Trophoblast cell (in vitro differentiated cells and primary cell): ENCODE data around the gene SAV1.
"Not testable (repeated sequence)": the region's sequence is repeated elsewhere in the genome, so short reads cannot be mapped to it uniquely, and the experiment has no call there.

Experiments used
- DNase-seq, 2 donors: peaks; one replicate each; pipeline ENCODE4 v3.0.0-alpha.2; 2016
- H2AFZ ChIP-seq: 2 replicates; pipeline ENCODE4 v1.6.1; 2013; ENCODE audit warnings: low read length, moderate library complexity, mild to moderate bottlenecking; ENCODE audit not compliant: insufficient read depth, poor library complexity
- H2AK5ac ChIP-seq: 2 replicates; pipeline ENCODE4 v1.6.1; 2013; ENCODE audit warnings: mild to moderate bottlenecking, low read length
- H2BK120ac ChIP-seq: 2 replicates; pipeline ENCODE4 v1.6.1; 2013; ENCODE audit warnings: low read length, mild to moderate bottlenecking, moderate library complexity; ENCODE audit not compliant: insufficient read depth, poor library complexity
- H2BK12ac ChIP-seq: 2 replicates; pipeline ENCODE4 v1.6.1; 2013; ENCODE audit warnings: mild to moderate bottlenecking, low read length, moderate library complexity
- H2BK5ac ChIP-seq: 2 replicates; pipeline ENCODE4 v1.6.1; 2013; ENCODE audit warnings: low read length, low read depth, moderate library complexity, mild to moderate bottlenecking; ENCODE audit not compliant: poor library complexity
- H3K14ac ChIP-seq: 2 replicates; pipeline ENCODE4 v1.6.1; 2013; ENCODE audit warnings: mild to moderate bottlenecking, low read length
- H3K18ac ChIP-seq: 2 replicates; pipeline ENCODE4 v1.6.1; 2013; ENCODE audit warnings: mild to moderate bottlenecking, low read length
- H3K23ac ChIP-seq: 2 replicates; pipeline ENCODE4 v1.6.1; 2013; ENCODE audit warnings: low read length
- H3K27ac ChIP-seq: 2 replicates; pipeline ENCODE4 v1.5.1; 2013; ENCODE audit warnings: low read depth, mild to moderate bottlenecking, inconsistent platforms, low read length, moderate library complexity
- H3K27me3 ChIP-seq: 2 replicates; pipeline ENCODE4 v1.6.1; 2013; ENCODE audit warnings: inconsistent platforms, mild to moderate bottlenecking, low read length, moderate library complexity; ENCODE audit not compliant: insufficient read depth
- H3K36me3 ChIP-seq, 2 experiments: 1 replicate in 1 of 2; 2 replicates in 1 of 2; pipeline ENCODE4 v1.6.1; 2013; ENCODE audit warnings: low read length in 2 of 2, mild to moderate bottlenecking in 2 of 2, moderate library complexity in 1 of 2; ENCODE audit not compliant: insufficient read depth in 2 of 2, control insufficient read depth in 1 of 2
- H3K4ac ChIP-seq: 2 replicates; pipeline ENCODE4 v1.6.1; 2013; ENCODE audit warnings: low read depth, mild to moderate bottlenecking, low read length, moderate library complexity
- H3K4me1 ChIP-seq, 2 experiments: 1 replicate in 1 of 2; 2 replicates in 1 of 2; pipeline ENCODE4 v1.6.1; 2013; ENCODE audit warnings: low read length in 2 of 2, mild to moderate bottlenecking in 2 of 2, moderate library complexity in 1 of 2; ENCODE audit not compliant: insufficient read depth in 2 of 2, control insufficient read depth in 1 of 2
- H3K4me2 ChIP-seq: 2 replicates; pipeline ENCODE4 v1.6.1; 2013; ENCODE audit warnings: inconsistent platforms, mild to moderate bottlenecking, low read length, moderate library complexity
- H3K4me3 ChIP-seq: 2 replicates; pipeline ENCODE4 v1.5.1; 2013; ENCODE audit warnings: mild to moderate bottlenecking, low read depth, low read length, inconsistent platforms
- H3K79me1 ChIP-seq: one replicate; pipeline ENCODE4 v1.6.1; 2013; ENCODE audit warnings: low read length
- H3K79me2 ChIP-seq: 2 replicates; pipeline ENCODE4 v1.6.1; 2013; ENCODE audit warnings: low read length, mild to moderate bottlenecking; ENCODE audit not compliant: control insufficient read depth, insufficient read depth, poor library complexity
- H3K9ac ChIP-seq: 2 replicates; pipeline ENCODE4 v1.6.1; 2013; ENCODE audit warnings: mild to moderate bottlenecking, low read length
- H3K9me3 ChIP-seq: 2 replicates; pipeline ENCODE4 v1.6.1; 2013; ENCODE audit warnings: low read depth, mild to moderate bottlenecking, control low read depth, inconsistent platforms, low read length; ENCODE audit not compliant: insufficient read depth
- H4K12ac ChIP-seq: 2 replicates; pipeline ENCODE4 v1.6.1; 2013; ENCODE audit warnings: low read depth, mild to moderate bottlenecking, low read length, moderate library complexity
- H4K8ac ChIP-seq: 2 replicates; pipeline ENCODE4 v1.6.1; 2013; ENCODE audit warnings: low read depth, mild to moderate bottlenecking, low read length, moderate library complexity
- H4K91ac ChIP-seq: one replicate; pipeline ENCODE4 v1.6.1; 2013; ENCODE audit warnings: low read depth, mild to moderate bottlenecking, low read length, moderate library complexity
- WGBS: extraction: QIAGEN DNeasy Blood & Tissue Kit; methylation state at CpG from one replicate; pipeline ENCODE4 v1.1.7; 2013; ENCODE audit warnings: missing lambda C conversion rate; ENCODE audit not compliant: insufficient read length, insufficient coverage; ENCODE audit errors: extremely low coverage; 5-methylcytosine and 5-hydroxymethylcytosine counted together

Gene SAV1

DNA sequence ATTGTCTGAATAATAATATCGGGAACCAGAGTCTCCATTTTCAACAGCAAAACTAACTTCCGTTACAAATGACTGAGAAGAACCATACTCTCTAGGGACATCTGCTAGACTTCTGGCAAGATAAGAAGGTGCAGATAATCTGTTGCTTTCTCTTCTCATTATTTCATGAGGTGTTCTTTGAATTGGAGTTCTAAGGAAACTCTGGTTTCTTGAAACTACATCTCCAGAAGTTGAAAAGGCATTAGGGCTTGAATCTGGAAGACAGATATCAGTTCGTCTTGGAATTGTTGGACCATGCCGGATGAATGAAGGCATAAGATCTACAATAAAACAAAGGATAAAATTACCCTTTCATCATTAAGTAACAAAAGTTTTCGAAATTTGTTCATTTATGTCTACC is 2.8 kb downstream of the SAV1 start:
- not testable (repeated sequence) for H2BK12ac ChIP-seq, H2AFZ ChIP-seq, H2AK5ac ChIP-seq, H3K27ac ChIP-seq, H3K79me2 ChIP-seq, H3K23ac ChIP-seq, H3K18ac ChIP-seq, H3K36me3 ChIP-seq, H3K4me2 ChIP-seq, H2BK5ac ChIP-seq, H3K27me3 ChIP-seq, H3K4ac ChIP-seq, H2BK120ac ChIP-seq, H3K4me1 ChIP-seq, H3K9ac ChIP-seq, H3K4me3 ChIP-seq, H4K8ac ChIP-seq, H4K91ac ChIP-seq, H3K9me3 ChIP-seq, H4K12ac ChIP-seq, DNase-seq, H3K79me1 ChIP-seq, H3K14ac ChIP-seq
- WGBS: no CpG with 5 or more reads among the region's 5 CpGs

- not testable (repeated sequence) for H2BK5ac ChIP-seq, H3K4me2 ChIP-seq, H4K12ac ChIP-seq, DNase-seq, H4K91ac ChIP-seq, H3K79me2 ChIP-seq, H4K8ac ChIP-seq, H3K4me1 ChIP-seq, H2AFZ ChIP-seq, H2AK5ac ChIP-seq, H3K36me3 ChIP-seq, H2BK120ac ChIP-seq, H3K23ac ChIP-seq, H3K18ac ChIP-seq, H3K27ac ChIP-seq, H3K9ac ChIP-seq, H2BK12ac ChIP-seq, H3K27me3 ChIP-seq, H3K4me3 ChIP-seq, H3K9me3 ChIP-seq, H3K14ac ChIP-seq
- no CpG with 5 or more reads among the region's 2 CpGs for WGBS
- Histone ChIP-seq H3K79me1 (peaks cover 11% of the 10 kb centered on the region), H3K4ac (peak overlapping the region; percentile 55)
These were observed 3.5 kb downstream of the SAV1 start for GRCh38 chr14:50664579-50664978.

- no peak overlapping the region for H3K4ac ChIP-seq
These were observed 8.7 kb downstream of the SAV1 start for GRCh38 chr14:50659327-50659974.

DNA sequence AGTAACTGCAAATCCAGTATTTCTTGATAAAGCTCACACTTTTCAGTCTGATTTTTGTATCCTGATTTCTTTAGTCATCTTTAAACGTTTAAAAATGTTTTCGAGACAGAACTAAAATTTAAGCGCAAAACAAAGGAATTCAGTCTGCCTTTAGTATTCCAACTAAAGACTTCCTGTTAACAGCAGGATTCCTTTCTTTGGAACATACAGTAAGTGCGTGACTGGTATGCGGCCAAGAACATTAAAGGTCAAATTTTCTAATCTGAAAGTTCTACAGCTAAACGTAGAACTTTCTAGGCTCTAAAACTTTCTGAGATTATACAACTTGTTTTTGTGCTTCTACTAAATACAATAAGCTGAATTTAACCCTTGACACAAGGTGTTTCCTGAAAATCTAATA is 9.9 kb downstream of the SAV1 start:
- no peak overlapping the region for H3K9ac ChIP-seq
- no peak overlapping the region for H3K4me2 ChIP-seq
- H3K36me3 ChIP-seq: no peaks in the 10 kb centered on the region
- H3K27ac ChIP-seq: no peak overlapping the region
- H2AFZ ChIP-seq: no peak overlapping the region
- peaks cover 2% of the 10 kb centered on the region for H3K79me1 ChIP-seq
- no peaks in the 10 kb centered on the region for H3K27me3 ChIP-seq
- peaks cover 9% of the 10 kb centered on the region in 2 experiments for H3K4me1 ChIP-seq
- H3K79me2 ChIP-seq: no peaks in the 10 kb centered on the region
- H2BK5ac ChIP-seq: no peak overlapping the region
- no peak overlapping the region for H3K14ac ChIP-seq
- no peak overlapping the region for H3K4ac ChIP-seq
- no CpG with 5 or more reads among the region's 6 CpGs for WGBS
- H4K12ac ChIP-seq: no peak overlapping the region
- no peak overlapping the region for H2BK120ac ChIP-seq
- H3K23ac ChIP-seq: no peak overlapping the region
- no peak overlapping the region for H3K4me3 ChIP-seq
- no peak overlapping the region for H3K18ac ChIP-seq
- no peaks in the 10 kb centered on the region for H3K9me3 ChIP-seq
- no peak overlapping the region for H2AK5ac ChIP-seq
- H4K91ac ChIP-seq: no peak overlapping the region
- H4K8ac ChIP-seq: no peak overlapping the region
- H2BK12ac ChIP-seq: no peak overlapping the region
- DNase-seq: peak in 1 of 2 donors; percentile 17

More at GRCh38 chr14:50659327-50659974, 8.7 kb downstream of the SAV1 start:
- Histone ChIP-seq H3K79me1 (peaks cover 2% of the 10 kb centered on the region), H2AFZ (no peak overlapping the region), H3K36me3 (no peaks in the 10 kb centered on the region), H3K14ac (no peak overlapping the region), H3K9me3 (no peaks in the 10 kb centered on the region), H4K91ac (peak overlapping the region; percentile 32), H3K79me2 (no peaks in the 10 kb centered on the region), H4K12ac (no peak overlapping the region), H3K23ac (no peak overlapping the region), H3K9ac (no peak overlapping the region), H3K27me3 (no peaks in the 10 kb centered on the region), H3K18ac (peak overlapping the region; percentile 47), H4K8ac (no peak overlapping the region), H3K4me1 (peaks cover 9% of the 10 kb centered on the region in 2 experiments), H3K4me2 (no peak overlapping the region), H2AK5ac (peak overlapping the region; percentile 16), H3K4me3 (no peak overlapping the region), H3K27ac (no peak overlapping the region), H2BK5ac (peak overlapping the region; percentile 69), H2BK12ac (no peak overlapping the region), H2BK120ac (no peak overlapping the region)
- DNase-seq: peak in 1 of 2 donors; percentile 14
- no CpG with 5 or more reads among the region's 6 CpGs for WGBS
